B cell (primary cell): Measurements from ENCODE around the gene EPHB1. TPM values are rescaled to one million over a fixed set of nuclear protein-coding genes. Genes with fewer than 3 reads are reported as not detected.

Experiments
- ATAC-seq: fragments of 200-7000 bp; cut with Tn5 transposase; one replicate; pipeline ENCODE4 v1.10.0; 2021; ENCODE audit warnings: low read depth, mild to moderate bottlenecking, moderate number of reproducible peaks, moderate library complexity
- CTCF ChIA-PET: fragments of 350-600 bp; sonication (Branson Sonifier 250); formaldehyde crosslinking; loops from one replicate; lab custom pipeline; 2021; ENCODE audit warnings: antibody characterized with exemption, inconsistent platforms; lab: Charles Lee
- POLR2A ChIA-PET: fragments of 350-600 bp; sonication (Branson Sonifier 250); formaldehyde crosslinking; loops from one replicate; lab custom pipeline; 2021; ENCODE audit warnings: antibody characterized with exemption; lab: Charles Lee
- DNase-seq: peaks from one replicate; pipeline ENCODE4 v3.0.0; 2013
- H2AFZ ChIP-seq: 2 replicates; pipeline ENCODE4 v1.6.1; 2012; ENCODE audit warnings: mild to moderate bottlenecking, low read depth, low read length; ENCODE audit not compliant: insufficient read depth, poor library complexity, severe bottlenecking
- H3K27ac ChIP-seq, 2 donors: 1 replicate in 1 of 2; 2 replicates in 1 of 2; pipeline ENCODE4 v1.5.1; 2012 to 2013; ENCODE audit warnings: low read length in 2 of 2, mild to moderate bottlenecking in 2 of 2, moderate library complexity in 1 of 2
- H3K27me3 ChIP-seq, 4 experiments: fragments of 200-600 bp in 1 of 4; sonication (generic) in 1 of 4; replicated peaks in 1 of 4; 1 replicate in 2 of 4; 2 replicates in 2 of 4; pipeline versions ENCODE4 v1.6.1 to v1.7.0; 2013 to 2016; ENCODE audit warnings: low read length in 3 of 4, mild to moderate bottlenecking in 2 of 4, mixed read lengths in 1 of 4, moderate library complexity in 1 of 4; ENCODE audit not compliant: insufficient read depth in 4 of 4, control insufficient read depth in 3 of 4; ENCODE audit errors: control extremely low read depth in 1 of 4
- H3K36me3 ChIP-seq, 2 experiments: replicated peaks in 1 of 2; 1 replicate in 1 of 2; 2 replicates in 1 of 2; pipeline versions ENCODE4 v1.6.1 to v1.7.1; 2013; ENCODE audit warnings: low read length in 1 of 2; ENCODE audit not compliant: insufficient read depth in 2 of 2, control insufficient read depth in 1 of 2; ENCODE audit errors: control extremely low read depth in 1 of 2, extremely low read depth in 1 of 2
- H3K4me1 ChIP-seq, 2 donors: fragments of 200-600 bp in 1 of 2; sonication (generic) in 1 of 2; 1 replicate in 1 of 2; 2 replicates in 1 of 2; pipeline versions ENCODE4 v1.5.1 to v1.6.1; 2013 to 2017; ENCODE audit warnings: low read length in 2 of 2; ENCODE audit not compliant: control insufficient read depth in 2 of 2, insufficient read depth in 2 of 2
- H3K4me2 ChIP-seq: replicated peaks from 2 replicates; pipeline ENCODE3; 2012; ENCODE audit warnings: mild to moderate bottlenecking, low read depth, low read length; ENCODE audit not compliant: poor library complexity, severe bottlenecking
- H3K4me3 ChIP-seq, 5 experiments: fragments of 200-600 bp in 1 of 5; sonication (generic) in 1 of 5; 1 replicate in 3 of 5; 2 replicates in 2 of 5; pipeline versions ENCODE4 v1.5.1 to v1.7.0; 2011 to 2016; ENCODE audit warnings: low read length in 4 of 5, mild to moderate bottlenecking in 4 of 5, low read depth in 2 of 5, control low read depth in 1 of 5, moderate library complexity in 1 of 5; ENCODE audit not compliant: insufficient read depth in 1 of 5; ENCODE audit errors: control extremely low read depth in 1 of 5, extremely low read depth in 1 of 5
- H3K79me2 ChIP-seq: fragments of 200-600 bp; sonication (generic); one replicate; pipeline ENCODE4 v1.6.0; 2016; ENCODE audit warnings: low read length; ENCODE audit not compliant: control insufficient read depth, insufficient read depth
- H3K9ac ChIP-seq: fragments of 200-600 bp; sonication (generic); 2 replicates; pipeline ENCODE4 v1.6.1; 2017; ENCODE audit warnings: mild to moderate bottlenecking, low read length, moderate library complexity
- H3K9me3 ChIP-seq, 3 donors: one replicate each; pipeline versions ENCODE4 v1.6.1 to v1.7.1; 2013; ENCODE audit warnings: low read length in 2 of 3; ENCODE audit not compliant: control insufficient read depth in 2 of 3, insufficient read depth in 1 of 3; ENCODE audit errors: control extremely low read depth in 1 of 3
- H4K20me1 ChIP-seq: 2 replicates; pipeline ENCODE4 v1.6.0; 2012; ENCODE audit warnings: mild to moderate bottlenecking, low read length; ENCODE audit not compliant: insufficient read depth, control insufficient read depth, poor library complexity, severe bottlenecking
- H3K27ac Mint-ChIP-seq: one replicate; pipeline ENCODE4 v1.8.0; 2021; ENCODE audit warnings: mixed read lengths
- H3K27me3 Mint-ChIP-seq: one replicate; pipeline ENCODE4 v1.8.0; 2021; ENCODE audit warnings: mixed read lengths
- H3K4me1 Mint-ChIP-seq: one replicate; pipeline ENCODE4 v1.8.0; 2021; ENCODE audit warnings: mixed read lengths
- H3K4me3 Mint-ChIP-seq: one replicate; pipeline ENCODE4 v1.8.0; 2021; ENCODE audit warnings: mixed read lengths
- H3K9me3 Mint-ChIP-seq: one replicate; pipeline ENCODE4 v1.8.0; 2022; ENCODE audit warnings: mixed read lengths; ENCODE audit not compliant: insufficient read depth
- CTCF ChIP-seq: fragments of 200-600 bp; IDR thresholded peaks from one replicate; pipeline ENCODE4 v1.8.0; 2022; ENCODE audit warnings: antibody characterized with exemption, mild to moderate bottlenecking
- EZH2 ChIP-seq: IDR thresholded peaks from 2 replicates; pipeline ENCODE4 v1.6.1; 2012; ENCODE audit warnings: borderline replicate concordance, low read depth, mild to moderate bottlenecking, moderate library complexity, low read length; ENCODE audit not compliant: insufficient read depth, poor library complexity, severe bottlenecking
- WGBS: methylation state at CpG from one replicate; pipeline ENCODE4 v1.1.5; 2013; ENCODE audit warnings: missing lambda C conversion rate; ENCODE audit not compliant: insufficient coverage; 5-methylcytosine and 5-hydroxymethylcytosine counted together
- intact Hi-C: fragments of 100-400 bp; cut with micrococcal nuclease; formaldehyde crosslinking; loops from one replicate; pipeline ENCODE4 v1.10.0; 2022
- polyA plus RNA-seq: library from polyadenylated mRNA; depleted of rRNA; stranded (reverse); fragments of >200 nt; gene quantifications from 2 replicates; pipeline ENCODE4 v1.2.3, GENCODE V29; 2012
- total RNA-seq, 2 donors: library from RNA; stranded (reverse); fragments of 120-200 nt in 1 of 2; gene quantifications; 1 replicate in 1 of 2; 2 replicates in 1 of 2; pipeline versions ENCODE4 v1.2.3 to v1.2.4, GENCODE V29; 2013 to 2022

The EPHB1 gene
- total and polyA plus RNA-seq, 2 donors (not counting 1 experiment from before 2014, with no cell fraction given) = 0.01 TPM; not detected in 1

GRCh38 chr3:134832585-134832984 lies 37.5 kb downstream of the EPHB1 start:
- 87% methylated on average over 3 of the region's 4 CpGs for WGBS
- Histone ChIP-seq H3K4me2 (no peak overlapping the region), H3K4me3 (no peak overlapping the region), H3K4me1 (no peaks in the 10 kb centered on the region), H3K36me3 (no peaks in the 10 kb centered on the region), H3K9me3 (no peaks in the 10 kb centered on the region), H2AFZ (no peak overlapping the region), H3K79me2 (no peaks in the 10 kb centered on the region), H3K27ac (no peak overlapping the region), H3K27me3 (peaks cover 0 to 3% (median 0%) of the 10 kb centered on the region in 4 experiments), H4K20me1 (no peaks in the 10 kb centered on the region), H3K9ac (no peak overlapping the region)
- ChIA-PET POLR2A (no interaction called here), CTCF (no interaction called here)
- H3K9me3 Mint-ChIP-seq = no peaks in the 10 kb centered on the region
- peaks cover 21% of the 10 kb centered on the region for H3K27me3 Mint-ChIP-seq
- TF ChIP-seq EZH2 (no peak), CTCF (no peak)
- intact Hi-C loops = no loop called here
- H3K27ac Mint-ChIP-seq = no peak overlapping the region
- no peak overlapping the region for H3K4me3 Mint-ChIP-seq
- H3K4me1 Mint-ChIP-seq = no peaks in the 10 kb centered on the region
- DNase-seq = no peak
- no peak for ATAC-seq

- ChIA-PET CTCF (no interaction called here), POLR2A (no interaction called here)
- no peak for DNase-seq
- Histone ChIP-seq H4K20me1 (no peaks in the 10 kb centered on the region), H3K4me2 (no peak overlapping the region), H3K27me3 (peaks cover 0 to 3% (median 0%) of the 10 kb centered on the region in 4 experiments), H3K9me3 (no peaks in the 10 kb centered on the region), H3K36me3 (no peaks in the 10 kb centered on the region), H3K4me1 (no peaks in the 10 kb centered on the region), H2AFZ (no peak overlapping the region), H3K4me3 (no peak overlapping the region), H3K27ac (no peak overlapping the region), H3K9ac (no peak overlapping the region), H3K79me2 (no peaks in the 10 kb centered on the region)
- TF ChIP-seq CTCF (no peak), EZH2 (no peak)
- no peak for ATAC-seq
- Mint-ChIP-seq H3K4me1 (no peaks in the 10 kb centered on the region), H3K4me3 (no peak overlapping the region), H3K27me3 (peaks cover 16% of the 10 kb centered on the region), H3K27ac (no peak overlapping the region), H3K9me3 (no peaks in the 10 kb centered on the region)
- intact Hi-C loops = no loop called here
- 75% methylated on average over 5 of the region's 5 CpGs for WGBS
These were observed 38.5 kb downstream of the EPHB1 start for GRCh38 chr3:134833453-134834163.
